ENCODE results near the gene AFF3.
A peak's percentile ranks its signal among the peaks of the same experiment; 100 is the strongest.
"Not testable (repeated sequence)": the region's sequence is repeated elsewhere in the genome, so short reads cannot be mapped to it uniquely, and the experiment has no call there.

The AFF3 gene

DNA sequence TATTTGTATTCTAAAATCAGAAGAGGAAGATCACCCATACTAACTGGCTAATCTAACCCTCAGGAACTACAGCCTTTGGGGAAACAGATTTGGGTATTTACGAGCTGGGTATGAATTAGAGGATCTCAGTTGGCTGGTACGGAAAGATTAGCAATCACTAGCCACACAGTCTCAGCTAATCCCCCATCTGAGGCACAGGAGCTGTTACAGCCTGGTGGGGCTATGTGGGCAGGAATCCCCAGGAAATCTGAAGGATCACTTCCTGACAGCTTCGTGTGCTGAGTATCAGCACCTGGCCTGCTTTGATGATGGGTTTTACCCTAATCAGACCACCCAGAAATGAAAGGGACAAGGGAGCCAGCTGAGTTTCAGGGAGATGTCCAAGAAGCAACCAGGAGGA lies 206.3 kb downstream of the AFF3 start:
- TF ChIP-seq, protein P1, sequence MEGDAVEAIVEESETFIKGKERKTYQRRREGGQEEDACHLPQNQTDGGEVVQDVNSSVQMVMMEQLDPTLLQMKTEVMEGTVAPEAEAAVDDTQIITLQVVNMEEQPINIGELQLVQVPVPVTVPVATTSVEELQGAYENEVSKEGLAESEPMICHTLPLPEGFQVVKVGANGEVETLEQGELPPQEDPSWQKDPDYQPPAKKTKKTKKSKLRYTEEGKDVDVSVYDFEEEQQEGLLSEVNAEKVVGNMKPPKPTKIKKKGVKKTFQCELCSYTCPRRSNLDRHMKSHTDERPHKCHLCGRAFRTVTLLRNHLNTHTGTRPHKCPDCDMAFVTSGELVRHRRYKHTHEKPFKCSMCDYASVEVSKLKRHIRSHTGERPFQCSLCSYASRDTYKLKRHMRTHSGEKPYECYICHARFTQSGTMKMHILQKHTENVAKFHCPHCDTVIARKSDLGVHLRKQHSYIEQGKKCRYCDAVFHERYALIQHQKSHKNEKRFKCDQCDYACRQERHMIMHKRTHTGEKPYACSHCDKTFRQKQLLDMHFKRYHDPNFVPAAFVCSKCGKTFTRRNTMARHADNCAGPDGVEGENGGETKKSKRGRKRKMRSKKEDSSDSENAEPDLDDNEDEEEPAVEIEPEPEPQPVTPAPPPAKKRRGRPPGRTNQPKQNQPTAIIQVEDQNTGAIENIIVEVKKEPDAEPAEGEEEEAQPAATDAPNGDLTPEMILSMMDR (IDR thresholded peaks at IDR 0.05; ENCODE audit: low read depth, low read length) = no peak
- H3K4me3 ChIP-seq (ENCODE audit: low read depth, low read length) = no peak overlapping the region
- no peak for DNase-seq (ENCODE audit: low read depth, low spot score)
- in situ Hi-C loops (cut with HindIII; ENCODE audit: low sequenced_read_pairs) = no loop called here

DNA sequence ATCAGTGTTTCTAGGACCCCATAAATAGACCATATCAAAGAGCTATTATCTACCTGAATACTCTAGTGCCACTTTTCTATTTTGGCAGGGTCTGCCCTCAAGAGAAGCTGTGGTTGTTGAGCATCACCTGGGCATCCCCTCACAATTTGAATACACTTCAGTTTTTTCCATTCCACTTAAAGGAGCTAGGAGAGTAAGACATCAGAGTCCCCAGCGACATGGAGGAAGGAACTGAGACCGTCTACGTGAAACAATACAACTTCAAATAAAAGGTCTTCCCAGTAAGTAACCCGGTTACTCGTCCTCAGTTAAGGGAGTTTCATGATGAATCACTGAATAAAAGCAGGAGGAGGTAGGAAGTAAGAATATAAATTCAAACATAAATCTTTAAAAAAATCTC lies 206.7 kb downstream of the AFF3 start:
- no peak for DNase-seq (ENCODE audit: low read depth, low spot score)
- no peak overlapping the region for H3K4me3 ChIP-seq (ENCODE audit: low read depth, low read length)
- in situ Hi-C loops (cut with HindIII; ENCODE audit: low sequenced_read_pairs) = no loop called here
- TF ChIP-seq, protein P1 (IDR thresholded peaks at IDR 0.05; ENCODE audit: low read depth, low read length) = no peak

DNA sequence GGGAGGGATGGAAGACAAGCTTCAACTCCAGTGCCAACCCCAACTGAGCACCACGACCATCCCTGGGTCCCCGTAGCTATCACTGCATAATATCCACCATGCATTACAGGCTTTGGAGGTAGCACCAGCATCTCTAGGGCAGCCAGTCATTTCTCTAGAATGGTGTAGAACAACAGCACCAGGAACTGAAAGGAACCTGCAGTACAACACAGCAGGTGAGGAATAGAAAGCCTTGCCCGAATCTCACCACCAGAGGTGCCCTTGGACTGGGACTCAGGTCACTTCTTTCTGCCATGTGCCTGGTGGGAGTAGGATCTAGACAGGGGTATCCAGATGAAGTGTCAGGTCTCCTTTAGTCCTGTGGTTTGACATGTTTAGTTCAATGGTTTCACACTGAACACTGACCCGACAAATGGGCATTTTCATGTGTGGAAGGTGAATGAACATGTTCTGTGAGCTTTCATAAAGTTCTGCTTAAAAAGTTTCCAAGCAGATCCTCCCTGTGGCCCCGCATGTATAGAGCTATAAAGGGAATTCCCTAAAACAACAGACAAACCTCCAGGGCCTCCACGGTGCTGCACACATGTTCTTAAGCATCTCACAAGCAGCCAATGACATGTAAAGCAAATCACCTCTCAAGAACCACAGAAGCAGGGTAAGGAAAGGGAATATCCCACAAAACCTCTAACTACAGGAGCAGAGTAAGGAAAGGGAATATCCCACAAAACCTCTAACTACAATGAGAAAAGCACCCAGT lies 208.3 kb downstream of the AFF3 start:
- TF ChIP-seq, protein P1 (IDR thresholded peaks at IDR 0.05; ENCODE audit: low read depth, low read length) = no peak
- in situ Hi-C loops (cut with HindIII; ENCODE audit: low sequenced_read_pairs) = no loop called here
- H3K4me3 ChIP-seq (ENCODE audit: low read depth, low read length) = no peak overlapping the region
- DNase-seq (ENCODE audit: low read depth, low spot score) = no peak

DNA sequence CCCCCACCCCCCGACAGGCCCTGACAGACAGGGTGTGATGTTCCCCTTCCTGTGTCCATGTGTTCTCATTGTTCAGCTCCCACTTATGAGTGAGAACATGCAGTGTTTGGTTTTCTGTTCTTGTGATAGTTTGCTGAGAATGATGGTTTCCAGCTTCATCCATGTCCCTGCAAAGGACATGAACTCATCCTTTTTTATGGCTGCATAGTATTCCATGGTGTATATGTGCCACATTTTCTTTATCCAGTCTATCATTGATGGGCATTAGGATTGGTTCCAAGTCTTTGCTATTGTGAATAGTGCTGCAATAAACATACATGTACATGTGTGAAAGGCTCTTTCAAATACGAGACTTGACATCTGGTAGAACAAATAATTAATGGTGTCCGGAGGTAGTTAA lies 208.9 kb downstream of the AFF3 start:
- DNase-seq (ENCODE audit: low read depth, low spot score); in situ Hi-C loops (cut with HindIII; ENCODE audit: low sequenced_read_pairs); H3K4me3 ChIP-seq (ENCODE audit: low read depth, low read length): not testable (repeated sequence)

DNA sequence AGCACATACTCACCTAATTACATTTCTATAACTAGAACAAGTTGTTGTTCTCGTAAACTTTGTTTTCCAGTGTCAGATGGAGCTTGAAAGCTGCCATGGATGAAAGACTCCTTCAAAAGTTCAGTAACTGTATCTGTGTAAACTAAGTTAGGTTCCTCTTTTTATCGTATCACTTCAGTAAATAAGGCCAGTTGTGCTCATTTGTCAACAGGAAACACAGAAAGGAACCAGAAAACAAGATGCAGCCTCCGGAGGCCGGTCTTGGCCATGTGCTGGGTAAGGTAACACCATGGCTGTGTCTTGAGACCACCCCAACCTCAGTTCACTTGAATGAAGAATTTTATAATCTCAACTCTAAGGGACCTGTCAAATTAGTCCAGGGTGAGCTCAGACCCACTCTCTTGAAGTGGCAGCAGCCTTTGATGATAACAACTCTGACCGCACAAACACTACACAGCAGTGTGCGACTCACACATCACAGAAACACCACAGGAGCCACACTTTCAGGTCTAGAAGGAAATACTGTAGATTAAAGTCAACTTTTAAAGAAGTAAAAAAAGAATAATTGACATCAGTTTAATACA lies 213.8 kb downstream of the AFF3 start:
- in situ Hi-C loops (cut with HindIII; ENCODE audit: low sequenced_read_pairs) = no loop called here
- DNase-seq (ENCODE audit: low read depth, low spot score) = no peak
- TF ChIP-seq, protein P1 (IDR thresholded peaks at IDR 0.05; ENCODE audit: low read depth, low read length) = no peak
- H3K4me3 ChIP-seq (ENCODE audit: low read depth, low read length) = no peak overlapping the region

DNA sequence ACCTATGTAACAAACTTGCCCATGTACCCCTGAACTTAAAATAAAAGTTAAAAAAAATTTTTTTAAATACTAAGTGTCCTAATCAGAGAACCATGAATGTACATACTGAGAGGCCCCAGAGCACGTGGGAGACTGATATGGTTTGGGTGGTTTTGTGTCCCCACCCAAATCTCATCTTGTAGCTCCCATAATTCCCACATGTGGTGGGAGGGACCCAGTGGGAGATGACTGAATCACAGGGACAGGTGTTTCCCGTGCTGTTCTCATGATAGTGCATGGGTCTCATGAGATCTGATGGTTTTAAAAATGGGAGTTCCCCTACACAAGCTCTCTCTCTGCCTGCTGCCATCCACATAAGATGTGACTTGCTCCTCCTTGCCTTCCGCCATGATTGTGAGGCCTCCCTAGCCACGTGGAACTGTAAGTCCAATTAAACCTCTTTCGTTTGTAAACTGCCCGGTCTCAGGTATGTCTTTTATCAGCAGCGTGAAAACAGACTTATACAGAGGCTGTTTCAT lies 214.6 kb downstream of the AFF3 start:
- in situ Hi-C loops (cut with HindIII; ENCODE audit: low sequenced_read_pairs); DNase-seq (ENCODE audit: low read depth, low spot score); H3K4me3 ChIP-seq (ENCODE audit: low read depth, low read length): not testable (repeated sequence)

DNA sequence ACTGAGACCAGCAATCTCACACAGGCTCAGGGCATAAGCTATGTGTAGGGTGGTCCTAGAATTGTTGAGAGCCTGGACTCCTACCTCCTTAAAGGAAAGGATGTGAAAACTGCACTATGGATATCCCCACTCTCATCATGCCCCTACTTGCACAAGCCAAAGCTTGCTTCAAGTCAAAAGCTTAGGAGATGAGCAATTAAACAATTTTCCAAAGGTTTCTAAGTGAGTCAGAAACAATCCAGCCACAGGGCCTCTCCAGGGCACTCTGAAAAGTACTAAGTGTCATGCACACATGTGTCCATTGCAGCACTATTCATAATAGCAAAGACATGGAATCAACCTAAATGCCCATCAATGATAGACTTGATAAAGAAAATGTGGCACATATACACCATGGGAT lies 215.4 kb downstream of the AFF3 start:
- TF ChIP-seq, protein P1 (IDR thresholded peaks at IDR 0.05; ENCODE audit: low read depth, low read length) = no peak
- DNase-seq (ENCODE audit: low read depth, low spot score) = peak; percentile 34
- H3K4me3 ChIP-seq (ENCODE audit: low read depth, low read length) = no peak overlapping the region
- in situ Hi-C loops (cut with HindIII; ENCODE audit: low sequenced_read_pairs) = no loop called here
